OCI-M2 (cell line): Measurements from ENCODE around the gene PLXNA4.

ENCODE experiments used
- DNase-seq: peaks from one replicate; lab custom pipeline; 2025; ENCODE audit not compliant: unreplicated experiment; lab: John Stamatoyannopoulos, UW

PLXNA4 gene

GRCh38 chr7:132446260-132446659 lies 130.0 kb downstream of the PLXNA4 start:
- DNase-seq, result no peak

- DNase-seq, result no peak
Observed at GRCh38 chr7:132443761-132444520, 132.3 kb downstream of the PLXNA4 start.

- DNase-seq, result no peak
Observed at GRCh38 chr7:132441935-132442334, 134.3 kb downstream of the PLXNA4 start.

GRCh38 chr7:132440151-132440550 lies 136.1 kb downstream of the PLXNA4 start:
- no peak for DNase-seq

GRCh38 chr7:132438926-132439325 lies 137.3 kb downstream of the PLXNA4 start:
- DNase-seq, result no peak

- DNase-seq, result no peak
Observed at GRCh38 chr7:132437730-132438129, 138.5 kb downstream of the PLXNA4 start.

- DNase-seq, result no peak
Observed at GRCh38 chr7:132436121-132436520, 140.1 kb downstream of the PLXNA4 start.

- DNase-seq, result no peak
Observed at GRCh38 chr7:132435016-132435990, 141.0 kb downstream of the PLXNA4 start.

GRCh38 chr7:132434041-132434440 lies 142.2 kb downstream of the PLXNA4 start:
- no peak for DNase-seq

- no peak for DNase-seq
Observed at GRCh38 chr7:132433301-132433700, 143.0 kb downstream of the PLXNA4 start.

GRCh38 chr7:132430861-132431822 lies 145.1 kb downstream of the PLXNA4 start:
- DNase-seq, result peak; percentile 89

- no peak for DNase-seq
Observed at GRCh38 chr7:132430041-132430855, 146.0 kb downstream of the PLXNA4 start.

- DNase-seq, result no peak
Observed at GRCh38 chr7:132429181-132429580, 147.1 kb downstream of the PLXNA4 start.

GRCh38 chr7:132428247-132428919 lies 147.9 kb downstream of the PLXNA4 start:
- no peak for DNase-seq

GRCh38 chr7:132425942-132426341 lies 150.3 kb downstream of the PLXNA4 start:
- DNase-seq, result no peak

GRCh38 chr7:132424821-132425724 lies 151.2 kb downstream of the PLXNA4 start:
- DNase-seq, result no peak

GRCh38 chr7:132424277-132424676 lies 152.0 kb downstream of the PLXNA4 start:
- no peak for DNase-seq

GRCh38 chr7:132423594-132424200 lies 152.6 kb downstream of the PLXNA4 start:
- no peak for DNase-seq
